H9 (cell line): ENCODE results near the gene OSBP2. TPM values are rescaled to one million over a fixed set of nuclear protein-coding genes. Genes with fewer than 3 reads are reported as not detected.

Experiments used
- DNase-seq: peaks from one replicate; pipeline ENCODE4 v3.0.0-alpha.2; 2017
- H2AFZ ChIP-seq: one replicate; pipeline ENCODE4 v1.6.1; 2013; ENCODE audit warnings: mild to moderate bottlenecking, low read length, control low read depth, moderate library complexity
- H2AK5ac ChIP-seq: 2 replicates; pipeline ENCODE4 v1.6.1; 2013; ENCODE audit warnings: low read length, control low read depth, mixed read lengths; ENCODE audit not compliant: insufficient read length
- H2BK120ac ChIP-seq: one replicate; pipeline ENCODE4 v1.6.1; 2013; ENCODE audit warnings: low read depth, mild to moderate bottlenecking, low read length, control low read depth, inconsistent platforms; ENCODE audit not compliant: poor library complexity, severe bottlenecking
- H2BK12ac ChIP-seq: 2 replicates; pipeline ENCODE4 v1.6.1; 2013; ENCODE audit warnings: low read length, control low read depth, mixed read lengths, low read depth; ENCODE audit not compliant: insufficient read length
- H2BK15ac ChIP-seq: 2 replicates; pipeline ENCODE4 v1.6.1; 2013; ENCODE audit warnings: low read depth, low read length, control low read depth
- H2BK20ac ChIP-seq: one replicate; pipeline ENCODE4 v1.6.1; 2013; ENCODE audit warnings: low read depth, mild to moderate bottlenecking, low read length, control low read depth, inconsistent platforms; ENCODE audit not compliant: poor library complexity, severe bottlenecking
- H2BK5ac ChIP-seq: 2 replicates; pipeline ENCODE4 v1.6.1; 2013; ENCODE audit warnings: low read length, control low read depth, mixed read lengths; ENCODE audit not compliant: insufficient read length
- H3K14ac ChIP-seq: 2 replicates; pipeline ENCODE4 v1.6.1; 2013; ENCODE audit warnings: low read length, control low read depth; ENCODE audit not compliant: insufficient read depth
- H3K18ac ChIP-seq: 2 replicates; pipeline ENCODE4 v1.6.1; 2013; ENCODE audit warnings: low read depth, mild to moderate bottlenecking, mixed read lengths, low read length, control low read depth; ENCODE audit not compliant: insufficient read length
- H3K23ac ChIP-seq: 2 replicates; pipeline ENCODE4 v1.6.1; 2013; ENCODE audit warnings: low read length, control low read depth, mixed read lengths, low read depth; ENCODE audit not compliant: insufficient read length
- H3K23me2 ChIP-seq: 2 replicates; pipeline ENCODE4 v1.6.1; 2013; ENCODE audit warnings: low read depth, mild to moderate bottlenecking, mixed read lengths, low read length, control low read depth; ENCODE audit not compliant: insufficient read length, poor library complexity, severe bottlenecking
- H3K27ac ChIP-seq: 2 replicates; pipeline ENCODE4 v1.5.1; 2013; ENCODE audit warnings: low read length, control low read depth, mixed read lengths, low read depth; ENCODE audit not compliant: insufficient read length
- H3K27me3 ChIP-seq: 2 replicates; pipeline ENCODE4 v1.6.1; 2013; ENCODE audit warnings: low read length, control low read depth, inconsistent platforms; ENCODE audit not compliant: insufficient read depth
- H3K4ac ChIP-seq: 2 replicates; pipeline ENCODE4 v1.6.1; 2013; ENCODE audit warnings: low read depth, mild to moderate bottlenecking, control low read depth, inconsistent platforms, low read length, moderate library complexity
- H3K4me1 ChIP-seq: 2 replicates; pipeline ENCODE4 v1.6.1; 2013; ENCODE audit warnings: low read length, control low read depth, inconsistent platforms; ENCODE audit not compliant: insufficient read depth
- H3K4me2 ChIP-seq: 2 replicates; pipeline ENCODE4 v1.6.1; 2013; ENCODE audit warnings: low read length, control low read depth, mixed read lengths; ENCODE audit not compliant: insufficient read length, insufficient read depth
- H3K56ac ChIP-seq: 2 replicates; pipeline ENCODE4 v1.6.1; 2013; ENCODE audit warnings: low read depth, mild to moderate bottlenecking, mixed read lengths, low read length, control low read depth; ENCODE audit not compliant: insufficient read length
- H3K79me1 ChIP-seq: 2 replicates; pipeline ENCODE4 v1.6.1; 2013; ENCODE audit warnings: low read depth, mild to moderate bottlenecking, moderate library complexity, low read length, control low read depth, inconsistent platforms; ENCODE audit not compliant: insufficient read depth, poor library complexity, severe bottlenecking
- H3K79me2 ChIP-seq: 2 replicates; pipeline ENCODE4 v1.6.1; 2013; ENCODE audit warnings: low read length, control low read depth, inconsistent platforms; ENCODE audit not compliant: insufficient read depth
- H3K9ac ChIP-seq: 2 replicates; pipeline ENCODE4 v1.6.1; 2013; ENCODE audit warnings: low read length, control low read depth, mixed read lengths; ENCODE audit not compliant: insufficient read length; ENCODE audit errors: extremely low read depth
- H3K9me3 ChIP-seq: one replicate; pipeline ENCODE4 v1.6.1; 2013; ENCODE audit warnings: low read depth, low read length, inconsistent platforms; ENCODE audit not compliant: control insufficient read depth
- H3T11ph ChIP-seq: one replicate; pipeline ENCODE4 v1.6.1; 2013; ENCODE audit warnings: mild to moderate bottlenecking, low read length, control low read depth, inconsistent platforms
- H4K20me1 ChIP-seq: one replicate; pipeline ENCODE4 v1.6.1; 2013; ENCODE audit not compliant: control insufficient read depth, insufficient read length, insufficient read depth
- H4K5ac ChIP-seq: 2 replicates; pipeline ENCODE4 v1.6.1; 2013; ENCODE audit warnings: low read depth, mild to moderate bottlenecking, mixed read lengths, low read length, control low read depth; ENCODE audit not compliant: insufficient read length
- H4K8ac ChIP-seq: replicated peaks from 2 replicates; pipeline ENCODE4 v1.6.1; 2013; ENCODE audit warnings: low read length, control low read depth, mixed read lengths, low read depth; ENCODE audit not compliant: insufficient read length
- H4K91ac ChIP-seq: 2 replicates; pipeline ENCODE4 v1.6.1; 2013; ENCODE audit warnings: low read depth, mild to moderate bottlenecking, moderate library complexity, mixed read lengths, low read length, control low read depth; ENCODE audit not compliant: insufficient read length
- H3K27ac Mint-ChIP-seq, 3 experiments: 2 replicates in 2 of 3; 3 replicates in 1 of 3; pipeline ENCODE4 v1.8.0; 2020 to 2021; ENCODE audit warnings: mixed read lengths in 3 of 3, mild to moderate bottlenecking in 1 of 3, moderate library complexity in 1 of 3
- H3K27me3 Mint-ChIP-seq: 2 replicates; pipeline ENCODE4 v1.8.0; 2021; ENCODE audit warnings: low read depth, mild to moderate bottlenecking, moderate library complexity, mixed read lengths
- H3K36me3 Mint-ChIP-seq, 3 experiments: 2 replicates in 2 of 3; 3 replicates in 1 of 3; pipeline ENCODE4 v1.8.0; 2020 to 2021; ENCODE audit warnings: low read depth in 3 of 3, mixed read lengths in 3 of 3; ENCODE audit not compliant: insufficient read depth in 1 of 3
- H3K4me1 Mint-ChIP-seq, 2 experiments: 2 replicates each; pipeline ENCODE4 v1.8.0; 2020; ENCODE audit warnings: mixed read lengths in 2 of 2
- H3K4me3 Mint-ChIP-seq, 2 experiments: 2 replicates in 1 of 2; 3 replicates in 1 of 2; pipeline ENCODE4 v1.8.0; 2020 to 2021; ENCODE audit warnings: mild to moderate bottlenecking in 2 of 2, mixed read lengths in 2 of 2, moderate library complexity in 1 of 2
- H3K9me3 Mint-ChIP-seq, 2 experiments: 2 replicates in 1 of 2; 3 replicates in 1 of 2; pipeline ENCODE4 v1.8.0; 2020; ENCODE audit warnings: mild to moderate bottlenecking in 2 of 2, mixed read lengths in 2 of 2, moderate library complexity in 1 of 2
- WGBS: extraction: QIAGEN DNeasy Blood & Tissue Kit; methylation state at CpG from one replicate; pipeline ENCODE4 v1.1.7; 2013; ENCODE audit warnings: missing lambda C conversion rate, low lambda C conversion rate, mixed read lengths; ENCODE audit not compliant: insufficient read length; ENCODE audit errors: extremely low coverage; 5-methylcytosine and 5-hydroxymethylcytosine counted together
- total RNA-seq: library from RNA; stranded (reverse); gene quantifications from 2 replicates; pipeline ENCODE4 v1.2.1, GENCODE V29; 2021
- TF ChIP-seq, protein P1 (sequence below): fragments of 200-600 bp; sonication (generic); conservative IDR thresholded peaks from 3 replicates; pipeline ENCODE4 v1.8.0; 2021; ENCODE audit warnings: antibody characterized with exemption, mild to moderate bottlenecking

The OSBP2 gene
- total RNA-seq, 1 experiment from 2014 or later, result 3.4 TPM

DNA sequence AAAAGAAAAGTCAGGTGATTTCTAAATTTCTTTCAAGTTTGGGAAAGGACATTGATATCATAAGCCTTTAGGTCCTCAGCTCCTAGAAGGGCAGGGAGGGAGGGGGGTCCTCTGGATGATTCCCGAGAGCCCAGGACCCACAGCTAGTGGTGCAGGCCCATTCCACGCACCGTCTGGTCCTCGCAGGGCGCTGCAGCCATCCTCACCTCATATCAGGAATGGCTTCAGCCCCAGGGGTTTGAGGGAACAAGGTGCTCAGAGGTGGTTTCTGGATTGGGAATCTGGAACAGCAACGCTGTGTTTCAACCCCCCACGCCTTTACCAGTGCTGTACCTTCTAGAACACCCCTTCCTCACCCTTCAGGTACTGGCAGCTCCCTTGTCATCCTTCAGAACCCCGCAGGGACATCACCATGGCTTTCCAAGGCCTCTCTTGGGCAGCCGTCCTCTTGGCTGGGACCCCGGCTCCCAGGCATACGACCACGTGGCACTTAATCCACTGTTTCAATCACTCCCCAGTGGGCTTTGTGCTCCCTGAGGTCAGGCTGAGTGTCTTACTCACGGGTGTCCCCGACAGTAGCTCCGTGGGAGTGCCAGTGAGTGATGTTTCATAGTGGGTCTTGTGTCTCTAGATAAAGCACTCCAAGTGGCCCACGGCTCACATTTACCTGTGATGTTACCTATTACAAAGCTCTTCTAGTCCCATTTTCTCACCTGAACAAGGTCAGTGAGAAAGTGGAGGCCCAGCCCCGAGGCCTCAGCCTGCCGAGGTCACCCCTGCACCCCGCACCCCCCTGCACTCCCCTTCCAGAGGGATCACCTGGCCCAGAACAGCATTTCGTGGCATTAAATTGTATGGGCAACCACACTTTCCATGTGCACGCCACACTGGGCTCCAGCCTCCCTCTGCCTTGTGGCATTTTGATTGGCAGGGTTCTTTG is 180.0 kb downstream of the OSBP2 start:
- Histone ChIP-seq H3K56ac (no peak overlapping the region), H3K79me2 (no peaks in the 10 kb centered on the region), H3K4me2 (no peak overlapping the region), H2AK5ac (no peak overlapping the region), H3K14ac (0 out of 2 replicates have a peak overlapping the region, but pooled peaks have one; percentile 22), H4K20me1 (no peaks in the 10 kb centered on the region), H3K4ac (no peak overlapping the region), H3K27ac (no peak overlapping the region), H3T11ph (no peak overlapping the region), H4K8ac (no peak overlapping the region), H3K9me3 (no peaks in the 10 kb centered on the region), H3K23me2 (no peaks in the 10 kb centered on the region), H3K27me3 (no peaks in the 10 kb centered on the region), H2AFZ (no peak overlapping the region), H2BK12ac (no peak overlapping the region), H2BK15ac (no peak overlapping the region), H2BK5ac (no peak overlapping the region), H3K9ac (no peak overlapping the region), H3K79me1 (no peaks in the 10 kb centered on the region), H2BK120ac (no peak overlapping the region), H4K91ac (no peak overlapping the region), H4K5ac (no peak overlapping the region), H3K4me1 (no peaks in the 10 kb centered on the region), H3K23ac (no peak overlapping the region), H2BK20ac (no peak overlapping the region), H3K18ac (no peak overlapping the region)
- H3K36me3 Mint-ChIP-seq, result no peaks in the 10 kb centered on the region; a peak in 2 of 7 replicates
- H3K4me1 Mint-ChIP-seq, result peaks cover 12 to 13% of the 10 kb centered on the region in 2 experiments
- H3K4me3 Mint-ChIP-seq, result no peak overlapping the region
- no peak for DNase-seq
- H3K27me3 Mint-ChIP-seq, result no peaks in the 10 kb centered on the region; the same call in 1 of the 2 replicates
- TF ChIP-seq, protein P1, sequence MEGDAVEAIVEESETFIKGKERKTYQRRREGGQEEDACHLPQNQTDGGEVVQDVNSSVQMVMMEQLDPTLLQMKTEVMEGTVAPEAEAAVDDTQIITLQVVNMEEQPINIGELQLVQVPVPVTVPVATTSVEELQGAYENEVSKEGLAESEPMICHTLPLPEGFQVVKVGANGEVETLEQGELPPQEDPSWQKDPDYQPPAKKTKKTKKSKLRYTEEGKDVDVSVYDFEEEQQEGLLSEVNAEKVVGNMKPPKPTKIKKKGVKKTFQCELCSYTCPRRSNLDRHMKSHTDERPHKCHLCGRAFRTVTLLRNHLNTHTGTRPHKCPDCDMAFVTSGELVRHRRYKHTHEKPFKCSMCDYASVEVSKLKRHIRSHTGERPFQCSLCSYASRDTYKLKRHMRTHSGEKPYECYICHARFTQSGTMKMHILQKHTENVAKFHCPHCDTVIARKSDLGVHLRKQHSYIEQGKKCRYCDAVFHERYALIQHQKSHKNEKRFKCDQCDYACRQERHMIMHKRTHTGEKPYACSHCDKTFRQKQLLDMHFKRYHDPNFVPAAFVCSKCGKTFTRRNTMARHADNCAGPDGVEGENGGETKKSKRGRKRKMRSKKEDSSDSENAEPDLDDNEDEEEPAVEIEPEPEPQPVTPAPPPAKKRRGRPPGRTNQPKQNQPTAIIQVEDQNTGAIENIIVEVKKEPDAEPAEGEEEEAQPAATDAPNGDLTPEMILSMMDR, result no peak
- peak overlapping the region in 2 of 3 experiments; percentile 28 to 70; a peak in 2 of 7 replicates for H3K27ac Mint-ChIP-seq
- no peaks in the 10 kb centered on the region for H3K9me3 Mint-ChIP-seq
- no CpG with 5 or more reads among the region's 21 CpGs for WGBS
